ENCODE results near the gene IQGAP1. TPM values are rescaled to one million over a fixed set of nuclear protein-coding genes. Genes with fewer than 3 reads are reported as not detected.

IQGAP1 gene
- total RNA-seq, 1 experiment from 2014 or later: 113 TPM

- no peak for TF ChIP-seq JUND (IDR thresholded peaks at IDR 0.05)
Observed at GRCh38 chr15:90340345-90340744, 47.7 kb upstream of the IQGAP1 start (continued).

DNA sequence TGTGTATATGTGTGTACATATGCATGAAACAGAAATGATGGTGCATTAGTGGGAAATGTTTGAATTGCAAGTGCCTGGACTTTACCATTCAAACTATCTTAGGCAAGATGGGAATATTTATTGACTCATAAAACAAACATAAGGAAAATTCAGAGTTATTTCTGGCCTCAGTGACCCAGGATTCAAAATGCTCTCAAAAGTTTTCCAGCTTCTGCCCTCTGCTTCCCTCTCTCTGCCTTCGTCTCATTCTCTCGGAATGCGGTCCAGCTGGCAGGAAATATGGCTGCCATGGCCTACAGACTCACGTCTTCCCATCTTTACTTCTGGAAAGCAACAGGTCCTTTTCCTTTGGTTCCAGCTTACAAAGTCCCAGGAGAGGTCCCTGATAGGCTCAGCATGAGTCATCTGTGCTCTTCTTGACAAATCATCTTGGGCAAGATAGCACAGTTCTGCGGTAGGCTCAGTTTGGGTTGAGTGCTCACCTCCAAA lies 44.7 kb upstream of the IQGAP1 start:
- H3K9me2 ChIP-seq (ENCODE audit: insufficient read depth): no peaks in the 10 kb centered on the region
- BruUV-seq (replicated peaks): no TSS peak
- H3K4me2 ChIP-seq (ENCODE audit: low read length): no peak overlapping the region
- ATAC-seq: no peak
- H3K27ac ChIP-seq (ENCODE audit: low read depth, low read length): no peak overlapping the region
- TF ChIP-seq SIN3A (IDR thresholded peaks at IDR 0.05; ENCODE audit: low read depth) (no peak), REST (IDR thresholded peaks at IDR 0.05; ENCODE audit: low read depth) (no peak), POLR2AphosphoS5 (IDR thresholded peaks at IDR 0.05; ENCODE audit: low read depth, low read length) (no peak), ZFX (IDR thresholded peaks at IDR 0.05) (no peak), EZH2 (IDR thresholded peaks at IDR 0.05) (no peak), FOSL1 (IDR thresholded peaks at IDR 0.05; ENCODE audit: low read depth) (no peak), ZNF274 (IDR thresholded peaks at IDR 0.05; ENCODE audit: low read depth, low read length) (no peak), CEBPB (IDR thresholded peaks at IDR 0.05; ENCODE audit: low read depth) (no peak), POLR2A (IDR thresholded peaks at IDR 0.05; ENCODE audit: borderline replicate concordance, extremely low read depth, insufficient read depth, insufficient read length) (no peak), SRF (IDR thresholded peaks at IDR 0.05; ENCODE audit: low read depth) (no peak), TCF7L2 (IDR thresholded peaks at IDR 0.05; ENCODE audit: borderline replicate concordance, extremely low read depth, insufficient read depth, insufficient read length) (no peak), YY1 (IDR thresholded peaks at IDR 0.05; ENCODE audit: extremely low read depth, insufficient replicate concordance, low read depth, low read length) (no peak), MAX (IDR thresholded peaks at IDR 0.05) (no peak), EZH2phosphoT487 (IDR thresholded peaks at IDR 0.05; ENCODE audit: borderline replicate concordance) (no peak), JUND (IDR thresholded peaks at IDR 0.05) (no peak)
- H3K27me3 ChIP-seq (ENCODE audit: insufficient read depth, low read length): no peaks in the 10 kb centered on the region
- DNase-seq (ENCODE audit: low read depth, low spot score): no peak
- H3K4me3 ChIP-seq (replicated peaks in 1 of 2; ENCODE audit: low read depth in 1 of 2, low read length in 2 of 2): no peak overlapping the region
- ChIA-PET CTCF (no interaction called here), RAD21 (ENCODE audit: low non-redundant PET in 1 of 2, low total read pairs in 2 of 2, uncharacterized antibody in 2 of 2, unreplicated experiment in 2 of 2) (no interaction called here), POLR2A (no interaction called here)
- no peaks in the 10 kb centered on the region for H3K79me2 ChIP-seq (ENCODE audit: insufficient read depth, low read length)
- no peaks in the 10 kb centered on the region for H3K36me3 ChIP-seq (ENCODE audit: control insufficient read depth in 1 of 2, insufficient read depth in 2 of 2, low read length in 2 of 2)
- no peaks in the 10 kb centered on the region for H3K9me3 ChIP-seq (ENCODE audit: control insufficient read depth in 1 of 2, insufficient read depth in 1 of 2, low read depth in 1 of 2, low read length in 2 of 2)
- no peaks in the 10 kb centered on the region for H4K20me1 ChIP-seq (ENCODE audit: insufficient read depth)
- H3K9ac ChIP-seq (ENCODE audit: low read length): no peak overlapping the region
- intact Hi-C loops (cut with micrococcal nuclease): no loop called here
- no peak overlapping the region for H2AFZ ChIP-seq (ENCODE audit: low read depth, low read length, poor library complexity, severe bottlenecking)
- H3K4me1 ChIP-seq (ENCODE audit: control insufficient read depth in 1 of 2, insufficient read depth in 2 of 2, low read length in 2 of 2): peaks cover 0 to 7% of the 10 kb centered on the region in 2 experiments; a peak in 2 of 4 replicates
